IMR-90 (cell line): ENCODE measurements around the gene MCF2L. TPM values are rescaled to one million over a fixed set of nuclear protein-coding genes. Genes with fewer than 3 reads are reported as not detected.

Source experiments
- ATAC-seq: fragments of 200-7000 bp; cut with Tn5 transposase; 2 replicates; pipeline ENCODE4 v1.9.1; 2020; ENCODE audit warnings: low read depth, mild to moderate bottlenecking, moderate library complexity
- BruUV-seq: library from RNA; stranded (reverse); fragments of 400-500 nt; replicated peaks from 2 replicates; lab custom pipeline; 2021; lab: Mats Ljungman, UMichigan
- CTCF ChIA-PET: fragments of 300-600 bp; formaldehyde crosslinking; extraction: SDS; loops from one replicate; lab custom pipeline; 2021; ENCODE audit warnings: antibody characterized with exemption; lab: Yijun Ruan, JAX
- POLR2A ChIA-PET: fragments of 300-600 bp; sonication (Branson Sonifier 250); formaldehyde crosslinking; loops from one replicate; lab custom pipeline; 2022; ENCODE audit warnings: antibody characterized with exemption; ENCODE audit not compliant: unreplicated experiment; lab: Charles Lee
- DNase-seq: peaks from one replicate; pipeline ENCODE4 v3.0.0; 2013
- H2AFZ ChIP-seq: replicated peaks from 2 replicates; pipeline ENCODE3; 2013; ENCODE audit warnings: low read length, mild to moderate bottlenecking; ENCODE audit not compliant: poor library complexity
- H2AK5ac ChIP-seq: 2 replicates; pipeline ENCODE4 v1.6.1; 2013; ENCODE audit warnings: low read depth, low read length, inconsistent platforms
- H2AK9ac ChIP-seq: replicated peaks from 2 replicates; pipeline ENCODE3; 2013; ENCODE audit warnings: mild to moderate bottlenecking, low read depth, low read length, moderate library complexity; ENCODE audit not compliant: poor library complexity
- H2BK120ac ChIP-seq: 2 replicates; pipeline ENCODE4 v1.6.1; 2013; ENCODE audit warnings: low read depth, low read length, inconsistent platforms
- H2BK15ac ChIP-seq: 3 replicates; pipeline ENCODE4 v1.6.1; 2013; ENCODE audit warnings: low read depth, low read length, inconsistent platforms
- H2BK20ac ChIP-seq: 2 replicates; pipeline ENCODE4 v1.6.1; 2013; ENCODE audit warnings: low read depth, mild to moderate bottlenecking, inconsistent platforms, low read length, moderate library complexity
- H2BK5ac ChIP-seq: 2 replicates; pipeline ENCODE4 v1.6.1; 2013; ENCODE audit warnings: mild to moderate bottlenecking, low read depth, low read length, inconsistent platforms; ENCODE audit not compliant: poor library complexity, severe bottlenecking
- H3K14ac ChIP-seq: replicated peaks from 2 replicates; pipeline ENCODE4 v1.6.1; 2013; ENCODE audit warnings: low read depth, low read length, inconsistent platforms
- H3K18ac ChIP-seq: 2 replicates; pipeline ENCODE4 v1.6.1; 2013; ENCODE audit warnings: low read depth, low read length, control low read depth
- H3K23ac ChIP-seq: 2 replicates; pipeline ENCODE4 v1.6.1; 2013; ENCODE audit warnings: low read depth, low read length, inconsistent platforms
- H3K27ac ChIP-seq: 2 replicates; pipeline ENCODE4 v1.5.1; 2013; ENCODE audit warnings: mild to moderate bottlenecking, control low read depth, low read length; ENCODE audit not compliant: insufficient read depth
- H3K27me3 ChIP-seq: 2 replicates; pipeline ENCODE4 v1.6.1; 2013; ENCODE audit warnings: low read length; ENCODE audit not compliant: control insufficient read depth, insufficient read depth
- H3K36me3 ChIP-seq: 2 replicates; pipeline ENCODE4 v1.6.1; 2013; ENCODE audit warnings: low read length, mixed read lengths; ENCODE audit not compliant: control insufficient read depth, insufficient read depth
- H3K4ac ChIP-seq: 2 replicates; pipeline ENCODE4 v1.6.1; 2013; ENCODE audit warnings: low read depth, low read length, inconsistent platforms
- H3K4me1 ChIP-seq: 2 replicates; pipeline ENCODE4 v1.6.1; 2013; ENCODE audit warnings: low read length, mixed read lengths; ENCODE audit not compliant: control insufficient read depth, insufficient read depth
- H3K4me2 ChIP-seq: 2 replicates; pipeline ENCODE4 v1.6.1; 2013; ENCODE audit warnings: low read depth, mild to moderate bottlenecking, control low read depth, low read length, moderate library complexity
- H3K4me3 ChIP-seq: 2 replicates; pipeline ENCODE4 v1.5.1; 2013; ENCODE audit warnings: low read depth, mild to moderate bottlenecking, control low read depth, low read length, moderate library complexity; ENCODE audit not compliant: insufficient read depth
- H3K56ac ChIP-seq: 2 replicates; pipeline ENCODE4 v1.6.1; 2013; ENCODE audit warnings: low read length, inconsistent platforms; ENCODE audit not compliant: insufficient read depth; ENCODE audit errors: extremely low read depth
- H3K79me1 ChIP-seq, 2 experiments: 2 replicates each; pipeline ENCODE4 v1.6.1; 2013; ENCODE audit warnings: low read length in 2 of 2, inconsistent platforms in 1 of 2, low read depth in 1 of 2
- H3K9ac ChIP-seq: 2 replicates; pipeline ENCODE4 v1.6.1; 2013; ENCODE audit warnings: low read depth, low read length, control low read depth
- H3K9me1 ChIP-seq: 2 replicates; pipeline ENCODE4 v1.6.1; 2013; ENCODE audit warnings: low read length, inconsistent platforms; ENCODE audit not compliant: insufficient read depth
- H3K9me3 ChIP-seq: 2 replicates; pipeline ENCODE4 v1.6.1; 2013; ENCODE audit warnings: low read length; ENCODE audit not compliant: control insufficient read depth, insufficient read depth
- H4K20me1 ChIP-seq: 2 replicates; pipeline ENCODE4 v1.6.1; 2013; ENCODE audit warnings: low read length, inconsistent platforms; ENCODE audit not compliant: insufficient read depth
- H4K5ac ChIP-seq: 2 replicates; pipeline ENCODE4 v1.6.1; 2013; ENCODE audit warnings: mild to moderate bottlenecking, low read depth, low read length, control low read depth
- H4K8ac ChIP-seq, 2 experiments: 2 replicates each; pipeline ENCODE4 v1.6.1; 2013; ENCODE audit warnings: low read depth in 2 of 2, low read length in 2 of 2, control low read depth in 1 of 2, inconsistent platforms in 1 of 2
- H4K91ac ChIP-seq: 2 replicates; pipeline ENCODE4 v1.6.1; 2013; ENCODE audit warnings: low read depth, low read length, inconsistent platforms; ENCODE audit not compliant: insufficient read depth
- BHLHE40 ChIP-seq: fragments of 150-350 bp; IDR thresholded peaks from 2 replicates; pipeline ENCODE4 v1.6.1; 2016; ENCODE audit warnings: mild to moderate bottlenecking, low read depth, low read length
- CHD1 ChIP-seq: IDR thresholded peaks from 2 replicates; pipeline ENCODE4 v1.6.1; 2012; ENCODE audit warnings: low read depth, low read length, improper control_type of control experiment
- MAZ ChIP-seq: IDR thresholded peaks from 2 replicates; pipeline ENCODE4 v1.6.1; 2012; ENCODE audit warnings: low read depth, mild to moderate bottlenecking, low read length, improper control_type of control experiment, moderate library complexity, borderline replicate concordance
- POLR2A ChIP-seq: IDR thresholded peaks from 2 replicates; pipeline ENCODE4 v1.6.1; 2012; ENCODE audit warnings: mild to moderate bottlenecking, low read depth, low read length
- WGBS, 2 experiments: methylation state at CpG; one replicate each; pipeline versions ENCODE4 v1.1.5 to v1.1.7; 2013; ENCODE audit warnings: missing lambda C conversion rate in 2 of 2; ENCODE audit not compliant: insufficient read length in 1 of 2; ENCODE audit errors: extremely low coverage in 2 of 2; 5-methylcytosine and 5-hydroxymethylcytosine counted together
- dilution Hi-C: fragments of 300-500 bp; cut with HindIII; formaldehyde crosslinking; loops from one replicate; pipeline ENCODE4 v1.14.3; 2018; ENCODE audit warnings: low sequenced_read_pairs; ENCODE audit not compliant: unreplicated experiment
- in situ Hi-C: fragments of 300-500 bp; cut with MboI; formaldehyde crosslinking; loops from 3 replicates; pipeline ENCODE4 v1.14.3; 2019; ENCODE audit warnings: low sequenced_read_pairs, inconsistent platforms, mixed read lengths
- intact Hi-C: fragments of 100-400 bp; cut with micrococcal nuclease; formaldehyde crosslinking; loops from 2 replicates; pipeline ENCODE4 v1.10.0; 2022
- polyA plus RNA-seq, 3 experiments: library from polyadenylated mRNA; depleted of rRNA; stranded (reverse); fragments of >200 nt; gene quantifications; 2 replicates each; pipeline ENCODE4 v1.2.3, GENCODE V29; 2012; ENCODE audit warnings: low replicate concordance in 1 of 3
- total RNA-seq: library from RNA; depleted of rRNA; stranded (reverse); fragments of >200 nt; gene quantifications from 2 replicates; pipeline ENCODE4 v1.2.3, GENCODE V29; 2012

Gene MCF2L
- total and polyA plus RNA-seq, 2 of the 4 experiments (the other 2 are of a cell fraction) = 0.18 TPM; not detected in 1

DNA sequence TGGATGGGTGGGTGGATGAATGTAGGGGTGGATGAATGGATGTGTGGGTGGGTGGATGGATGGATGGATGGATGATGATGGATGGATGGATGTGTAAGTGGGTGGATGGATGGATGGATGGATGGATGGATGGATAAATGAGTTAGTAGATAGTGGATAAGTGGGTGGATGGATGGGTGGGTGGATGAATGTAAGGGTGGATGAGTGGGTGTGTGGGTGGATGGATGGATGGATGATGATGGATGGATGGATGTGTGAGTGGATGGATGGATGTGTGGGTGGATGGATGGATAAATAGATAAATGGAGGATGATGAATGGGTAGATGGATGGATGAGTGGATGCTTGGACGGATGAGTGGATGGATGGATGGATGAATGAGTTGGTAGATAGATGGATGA is 3.2 kb downstream of the MCF2L start:
- H4K5ac ChIP-seq = no peak overlapping the region
- no peak overlapping the region for H2BK20ac ChIP-seq
- H2AFZ ChIP-seq = no peak overlapping the region
- H4K91ac ChIP-seq = no peak overlapping the region
- H2BK120ac ChIP-seq = no peak overlapping the region
- no peak overlapping the region for H3K4ac ChIP-seq
- H3K79me1 ChIP-seq = no peaks in the 10 kb centered on the region
- no peaks in the 10 kb centered on the region for H3K36me3 ChIP-seq
- H3K9me1 ChIP-seq = no peaks in the 10 kb centered on the region
- no peak overlapping the region for H3K9ac ChIP-seq
- H3K23ac ChIP-seq = no peak overlapping the region
- H2BK15ac ChIP-seq = no peak overlapping the region
- H2AK5ac ChIP-seq = no peak overlapping the region
- intact Hi-C loops = no loop called here
- no peak overlapping the region for H2BK5ac ChIP-seq
- dilution Hi-C loops = no loop called here
- BruUV-seq = no TSS peak
- H3K9me3 ChIP-seq = peaks cover 7% of the 10 kb centered on the region
- H3K27ac ChIP-seq = no peak overlapping the region
- TF ChIP-seq CHD1 (no peak), POLR2A (no peak), BHLHE40 (no peak), MAZ (no peak)
- no peaks in the 10 kb centered on the region for H3K4me1 ChIP-seq
- H3K4me3 ChIP-seq = no peak overlapping the region
- in situ Hi-C loops = no loop called here
- no peak overlapping the region for H2AK9ac ChIP-seq
- no peaks in the 10 kb centered on the region for H4K20me1 ChIP-seq
- no peak overlapping the region for H3K14ac ChIP-seq
- no peak overlapping the region for H3K18ac ChIP-seq
- H3K56ac ChIP-seq = no peak overlapping the region
- ChIA-PET CTCF (no interaction called here), POLR2A (no interaction called here)
- no peak for ATAC-seq
- H3K27me3 ChIP-seq = peaks cover 53% of the 10 kb centered on the region
- 11% methylated on average over 1 of the region's 1 CpG; no CpG with 5 or more reads in 1 of the 2 experiments for WGBS, 2 experiments
- DNase-seq = no peak
- H4K8ac ChIP-seq = no peak overlapping the region
- H3K4me2 ChIP-seq = no peak overlapping the region
